ENCODE data around the gene SLC39A1.

SLC39A1 gene

GRCh38 chr1:153995640-153996039 is 32.3 kb upstream of the SLC39A1 start:
- H3K36me3 ChIP-seq, result peaks cover 43 to 52% (median 44%) of the 10 kb centered on the region in 3 donors
- no peak for TF ChIP-seq CTCF (IDR thresholded peaks at IDR 0.05)

GRCh38 chr1:153995202-153995601 is 31.9 kb upstream of the SLC39A1 start:
- no peak for DNase-seq
- intact Hi-C loops (cut with DNase I; ENCODE audit: low total_unique reads), result no loop called here
- H3K27ac ChIP-seq, result no peak overlapping the region
- H3K36me3 ChIP-seq, result peaks cover 43 to 52% (median 44%) of the 10 kb centered on the region in 3 donors
- H3K4me1 ChIP-seq, result peaks cover 0 to 32% (median 23%) of the 10 kb centered on the region in 4 donors
- no peak for TF ChIP-seq CTCF (IDR thresholded peaks at IDR 0.05)
- H3K27me3 ChIP-seq, result no peaks in the 10 kb centered on the region
- no peak overlapping the region for H3K4me3 ChIP-seq
- H3K9me3 ChIP-seq, result no peaks in the 10 kb centered on the region

More at GRCh38 chr1:153995640-153996039, 32.3 kb upstream of the SLC39A1 start:
- Histone ChIP-seq H3K9me3 (no peaks in the 10 kb centered on the region), H3K27ac (no peak overlapping the region), H3K4me1 (peaks cover 0 to 32% (median 23%) of the 10 kb centered on the region in 4 donors), H3K4me3 (no peak overlapping the region), H3K27me3 (no peaks in the 10 kb centered on the region)
- intact Hi-C loops (cut with DNase I; ENCODE audit: low total_unique reads), result no loop called here
- DNase-seq, result peak in 1 of 2 donors; percentile 27

GRCh38 chr1:153991806-153992205 is 28.5 kb upstream of the SLC39A1 start:
- H3K36me3 ChIP-seq, result peaks cover 43 to 52% (median 44%) of the 10 kb centered on the region in 3 donors
- intact Hi-C loops (cut with DNase I; ENCODE audit: low total_unique reads), result no loop called here
- peak overlapping the region; percentile 72 to 76 for H3K4me3 ChIP-seq
- TF ChIP-seq CTCF (IDR thresholded peaks at IDR 0.05), result no peak
- H3K9me3 ChIP-seq, result no peaks in the 10 kb centered on the region
- DNase-seq, result no peak
- peaks cover 0 to 38% (median 30%) of the 10 kb centered on the region in 4 donors for H3K4me1 ChIP-seq
- H3K27ac ChIP-seq, result peak overlapping the region; percentile 90 to 91
- no peaks in the 10 kb centered on the region for H3K27me3 ChIP-seq

- no peak for TF ChIP-seq CTCF (IDR thresholded peaks at IDR 0.05)
- intact Hi-C loops (cut with DNase I; ENCODE audit: low total_unique reads), result no loop called here
- DNase-seq, result no peak
- H3K27me3 ChIP-seq, result no peaks in the 10 kb centered on the region
- H3K4me3 ChIP-seq, result peak overlapping the region; percentile 72 to 76
- H3K4me1 ChIP-seq, result peaks cover 0 to 42% (median 32%) of the 10 kb centered on the region in 4 donors
- peak overlapping the region; percentile 90 to 91 for H3K27ac ChIP-seq
- H3K9me3 ChIP-seq, result no peaks in the 10 kb centered on the region
- peaks cover 42 to 52% (median 44%) of the 10 kb centered on the region in 3 donors for H3K36me3 ChIP-seq
Measured at GRCh38 chr1:153991151-153991630, 27.9 kb upstream of the SLC39A1 start.

GRCh38 chr1:153990468-153991150 is 27.3 kb upstream of the SLC39A1 start, which contains the start of gene RPS27:
RPS27 (plus strand) TSS chr1:153990762; CDS start chr1:153990797, 35 bp downstream.
- H3K4me1 ChIP-seq, result peaks cover 0 to 42% (median 32%) of the 10 kb centered on the region in 4 donors
- H3K9me3 ChIP-seq, result no peaks in the 10 kb centered on the region
- peak within 1 kb of the TSS; percentile 90 to 91 for H3K27ac ChIP-seq
- peaks cover 37 to 46% (median 39%) of the 10 kb centered on the region in 3 donors for H3K36me3 ChIP-seq
- no peaks in the 10 kb centered on the region for H3K27me3 ChIP-seq
- peak within 1 kb of the TSS; percentile 72 to 76 for H3K4me3 ChIP-seq
- no peak for TF ChIP-seq CTCF (IDR thresholded peaks at IDR 0.05)
- intact Hi-C loops (cut with DNase I; ENCODE audit: low total_unique reads), result no loop called here
- peak; percentile 95 for DNase-seq
